ENCODE measurements around the gene HAUS1. TPM values are rescaled to one million over a fixed set of nuclear protein-coding genes. Genes with fewer than 3 reads are reported as not detected.

HAUS1 gene
- total RNA-seq, 1 donor from 2014 or later, result 20.9 TPM

- H3K36me3 ChIP-seq, result no peaks in the 10 kb centered on the region
- H3K27me3 ChIP-seq, result no peaks in the 10 kb centered on the region
- TF ChIP-seq POLR2A (IDR thresholded peaks at IDR 0.05), result no peak
- no peak for TF ChIP-seq CTCF (IDR thresholded peaks at IDR 0.05)
- no peak for TF ChIP-seq POLR2AphosphoS5 (IDR thresholded peaks at IDR 0.05; ENCODE audit: insufficient read depth in 1 of 2, low read depth in 1 of 2)
- H3K4me1 ChIP-seq, result no peaks in the 10 kb centered on the region
- no peak overlapping the region for H3K27ac ChIP-seq
- no peak overlapping the region for H3K4me3 ChIP-seq
- no peak for DNase-seq (ENCODE audit: extremely low spot score in 2 of 2)
- intact Hi-C loops (cut with DNase I), result no loop called here
- H3K9me3 ChIP-seq, result no peaks in the 10 kb centered on the region
Measured at GRCh38 chr18:46164920-46165319, 60.7 kb downstream of the HAUS1 start.

DNA sequence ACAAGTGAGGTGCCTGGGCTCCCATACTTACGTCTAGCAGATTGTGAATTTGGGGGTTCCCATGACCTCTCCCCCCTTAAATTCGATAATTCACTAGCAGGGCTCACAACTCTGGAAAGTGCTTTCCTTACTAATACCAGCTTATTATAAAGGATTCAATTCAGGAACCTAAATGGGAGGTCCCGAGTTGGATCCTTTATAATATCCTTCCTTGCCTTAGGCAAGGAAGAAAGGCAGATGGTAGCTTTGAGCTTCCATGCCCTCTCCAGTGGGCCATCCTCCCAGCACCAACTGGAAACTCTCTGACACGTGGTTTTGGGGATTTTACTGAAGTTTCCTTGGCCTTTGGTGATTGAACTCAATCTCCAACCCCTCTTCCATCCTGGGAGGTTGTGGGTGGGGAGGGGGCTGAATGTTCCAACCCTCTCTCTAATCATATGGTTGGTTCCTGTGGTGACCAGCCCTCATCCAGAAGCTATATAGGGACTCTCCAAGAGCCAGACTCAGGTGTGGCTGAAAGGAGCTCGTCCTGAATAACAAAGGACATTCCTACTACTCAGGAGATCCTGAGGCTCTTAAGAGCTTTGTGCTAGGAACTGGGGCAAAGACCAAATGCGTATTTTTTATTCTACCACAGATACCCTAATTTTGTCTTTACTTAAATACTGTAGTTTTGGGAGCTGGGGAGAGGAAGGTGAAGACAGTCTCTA, 62.2 kb downstream of the HAUS1 start:
- Histone ChIP-seq H3K27me3 (no peaks in the 10 kb centered on the region), H3K4me3 (no peak overlapping the region), H3K36me3 (no peaks in the 10 kb centered on the region), H3K4me1 (no peaks in the 10 kb centered on the region), H3K9me3 (no peaks in the 10 kb centered on the region), H3K27ac (no peak overlapping the region)
- no peak for DNase-seq (ENCODE audit: extremely low spot score in 2 of 2)
- intact Hi-C loops (cut with DNase I), result no loop called here
- TF ChIP-seq CTCF (IDR thresholded peaks at IDR 0.05) (no peak), POLR2AphosphoS5 (IDR thresholded peaks at IDR 0.05; ENCODE audit: insufficient read depth in 1 of 2, low read depth in 1 of 2) (no peak)

- no peaks in the 10 kb centered on the region for H3K27me3 ChIP-seq
- H3K36me3 ChIP-seq, result no peaks in the 10 kb centered on the region
- H3K4me3 ChIP-seq, result no peak overlapping the region
- intact Hi-C loops (cut with DNase I), result no loop called here
- H3K4me1 ChIP-seq, result peaks cover 2% of the 10 kb centered on the region
- no peaks in the 10 kb centered on the region for H3K9me3 ChIP-seq
- TF ChIP-seq POLR2AphosphoS5 (IDR thresholded peaks at IDR 0.05; ENCODE audit: insufficient read depth in 1 of 2, low read depth in 1 of 2) (no peak), POLR2A (IDR thresholded peaks at IDR 0.05) (no peak), CTCF (IDR thresholded peaks at IDR 0.05) (no peak)
- no peak overlapping the region for H3K27ac ChIP-seq
- no peak for DNase-seq (ENCODE audit: extremely low spot score in 2 of 2)
Measured at GRCh38 chr18:46167971-46168370, 63.8 kb downstream of the HAUS1 start.

- Histone ChIP-seq H3K36me3 (no peaks in the 10 kb centered on the region), H3K27ac (no peak overlapping the region), H3K9me3 (no peaks in the 10 kb centered on the region), H3K4me3 (no peak overlapping the region), H3K4me1 (peaks cover 5% of the 10 kb centered on the region), H3K27me3 (no peaks in the 10 kb centered on the region)
- TF ChIP-seq POLR2AphosphoS5 (IDR thresholded peaks at IDR 0.05; ENCODE audit: insufficient read depth in 1 of 2, low read depth in 1 of 2) (no peak), POLR2A (IDR thresholded peaks at IDR 0.05) (no peak), CTCF (IDR thresholded peaks at IDR 0.05) (no peak)
- no peak for DNase-seq (ENCODE audit: extremely low spot score in 2 of 2)
- intact Hi-C loops (cut with DNase I), result no loop called here
Measured at GRCh38 chr18:46169464-46169941, 65.3 kb downstream of the HAUS1 start.

GRCh38 chr18:46171331-46171730, 67.1 kb downstream of the HAUS1 start:
- no peaks in the 10 kb centered on the region for H3K9me3 ChIP-seq
- H3K27me3 ChIP-seq, result no peaks in the 10 kb centered on the region
- TF ChIP-seq POLR2AphosphoS5 (IDR thresholded peaks at IDR 0.05; ENCODE audit: insufficient read depth in 1 of 2, low read depth in 1 of 2) (no peak), POLR2A (IDR thresholded peaks at IDR 0.05) (no peak), CTCF (IDR thresholded peaks at IDR 0.05) (no peak)
- no peak overlapping the region for H3K27ac ChIP-seq
- peaks cover 23% of the 10 kb centered on the region for H3K4me1 ChIP-seq
- no peaks in the 10 kb centered on the region for H3K36me3 ChIP-seq
- intact Hi-C loops (cut with DNase I), result loop anchor here (5.0 kb wide), 1 partner anchor 486 kb away; the partner anchor contains the start of gene LOXHD1
- no peak overlapping the region for H3K4me3 ChIP-seq
- DNase-seq (ENCODE audit: extremely low spot score in 2 of 2), result no peak

Measured in vagina (tissue), 2 donors.